Left ventricle myocardium inferior (tissue), 1 donor: ENCODE results near the gene DLGAP4. TPM values are rescaled to one million over a fixed set of nuclear protein-coding genes. Genes with fewer than 3 reads are reported as not detected.
A peak's percentile ranks its signal among the peaks of the same experiment; 100 is the strongest.

ENCODE experiments used
- DNase-seq: peaks from one replicate; pipeline ENCODE4 v3.0.0-alpha.2; 2020
- H3K27ac ChIP-seq: fragments of 200-600 bp; replicated peaks from 2 replicates; pipeline ENCODE4 v1.8.0; 2021
- H3K27me3 ChIP-seq: fragments of 200-600 bp; 2 replicates; pipeline ENCODE4 v1.8.0; 2021; ENCODE audit warnings: low read depth
- H3K36me3 ChIP-seq: fragments of 200-600 bp; 2 replicates; pipeline ENCODE4 v1.8.0; 2021
- H3K4me1 ChIP-seq: fragments of 200-600 bp; 2 replicates; pipeline ENCODE4 v1.8.0; 2021
- H3K4me3 ChIP-seq: fragments of 200-600 bp; 2 replicates; pipeline ENCODE4 v1.8.0; 2021; ENCODE audit warnings: mild to moderate bottlenecking, moderate library complexity
- H3K9me3 ChIP-seq: fragments of 200-600 bp; replicated peaks from 2 replicates; pipeline ENCODE4 v1.8.0; 2021
- CTCF ChIP-seq: fragments of 200-600 bp; IDR thresholded peaks from 2 replicates; pipeline ENCODE4 v1.8.0; 2021; ENCODE audit warnings: antibody characterized with exemption, mild to moderate bottlenecking, borderline replicate concordance
- intact Hi-C: fragments of 100-400 bp; cut with micrococcal nuclease; formaldehyde crosslinking; loops from one replicate; pipeline ENCODE4 v1.11.0; 2022
- total RNA-seq: library from RNA; stranded (reverse); fragmentation: NEBNext Ultra II Directional; extraction: Animal tissue kit (Norgen Biotek cat#: 25700); gene quantifications from one replicate; pipeline ENCODE4 v1.2.1, GENCODE V29; 2021
- donor health status: DM: no; HTN: yes; CAD: no; lungs with severe emphysema.

DLGAP4 gene
- total RNA-seq, 1 donor from 2014 or later = 51.7 TPM

GRCh38 chr20:36273414-36274180 is 32.5 kb upstream of the DLGAP4 start:
- intact Hi-C loops = no loop called here
- H3K27me3 ChIP-seq = peaks cover 61% of the 10 kb centered on the region
- peak; percentile 31 for TF ChIP-seq CTCF
- H3K36me3 ChIP-seq = no peaks in the 10 kb centered on the region
- H3K27ac ChIP-seq = no peak overlapping the region
- H3K4me1 ChIP-seq = no peaks in the 10 kb centered on the region
- no peak for DNase-seq
- no peak overlapping the region for H3K4me3 ChIP-seq
- H3K9me3 ChIP-seq = no peaks in the 10 kb centered on the region

GRCh38 chr20:36274181-36274841 is 31.8 kb upstream of the DLGAP4 start:
- H3K4me3 ChIP-seq = no peak overlapping the region
- intact Hi-C loops = no loop called here
- no peaks in the 10 kb centered on the region for H3K9me3 ChIP-seq
- TF ChIP-seq CTCF = no peak
- peaks cover 68% of the 10 kb centered on the region for H3K27me3 ChIP-seq
- no peaks in the 10 kb centered on the region for H3K36me3 ChIP-seq
- no peaks in the 10 kb centered on the region for H3K4me1 ChIP-seq
- H3K27ac ChIP-seq = no peak overlapping the region
- DNase-seq = no peak

GRCh38 chr20:36275011-36275410 is 31.1 kb upstream of the DLGAP4 start:
- no peaks in the 10 kb centered on the region for H3K36me3 ChIP-seq
- peaks cover 75% of the 10 kb centered on the region for H3K27me3 ChIP-seq

GRCh38 chr20:36275441-36276189 is 30.5 kb upstream of the DLGAP4 start:
- no peak for DNase-seq
- Histone ChIP-seq H3K27me3 (peaks cover 81% of the 10 kb centered on the region), H3K27ac (no peak overlapping the region), H3K9me3 (no peaks in the 10 kb centered on the region), H3K36me3 (no peaks in the 10 kb centered on the region), H3K4me3 (no peak overlapping the region), H3K4me1 (no peaks in the 10 kb centered on the region)
- intact Hi-C loops = no loop called here
- no peak for TF ChIP-seq CTCF

More at GRCh38 chr20:36275011-36275410, 31.1 kb upstream of the DLGAP4 start:
- H3K9me3 ChIP-seq = no peaks in the 10 kb centered on the region
- no peak overlapping the region for H3K4me3 ChIP-seq
- no peak for TF ChIP-seq CTCF
- intact Hi-C loops = no loop called here
- no peaks in the 10 kb centered on the region for H3K4me1 ChIP-seq
- no peak overlapping the region for H3K27ac ChIP-seq
- no peak for DNase-seq

GRCh38 chr20:36277546-36277945 is 28.6 kb upstream of the DLGAP4 start:
- Histone ChIP-seq H3K9me3 (no peaks in the 10 kb centered on the region), H3K27ac (no peak overlapping the region), H3K4me3 (no peak overlapping the region), H3K4me1 (no peaks in the 10 kb centered on the region), H3K27me3 (peaks cover 97% of the 10 kb centered on the region), H3K36me3 (no peaks in the 10 kb centered on the region)
- intact Hi-C loops = no loop called here
- DNase-seq = no peak
- TF ChIP-seq CTCF = no peak
